ENCODE data around the gene NTM. TPM values are rescaled to one million over a fixed set of nuclear protein-coding genes. Genes with fewer than 3 reads are reported as not detected.

Gene NTM
- total and polyA plus RNA-seq, 2 of the 8 experiments (the other 6 are each of a cell fraction or from before 2014, with no cell fraction given): 13.4 to 20.0 TPM

DNA sequence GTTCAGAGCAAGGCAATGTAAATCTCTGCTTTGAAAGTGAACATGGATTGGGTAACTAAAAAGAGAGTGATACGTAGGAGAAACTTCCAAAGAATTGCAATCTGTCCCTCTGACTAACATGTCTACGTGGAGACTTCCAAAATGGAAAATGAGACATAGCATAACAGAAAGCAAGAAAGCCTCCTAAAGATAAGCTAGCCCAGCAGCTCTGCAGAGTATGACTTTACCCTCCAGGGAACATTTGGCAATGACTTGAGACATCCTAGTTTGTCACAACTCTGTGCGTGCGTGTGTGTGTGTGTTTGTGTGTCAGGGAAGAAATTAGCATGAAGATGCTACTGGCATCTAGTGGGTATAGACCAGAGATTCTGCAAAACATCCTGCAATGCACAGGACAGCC lies 817.4 kb downstream of the NTM start:
- H3K9ac ChIP-seq (replicated peaks in 1 of 4; ENCODE audit: extremely low read depth in 1 of 4, low read depth in 3 of 4, low read length in 3 of 4): no peak overlapping the region
- H3K27ac ChIP-seq (ENCODE audit: low read depth, low read length): no peak overlapping the region
- H3K56ac ChIP-seq (replicated peaks; ENCODE audit: insufficient read length, low read depth, low read length): no peak overlapping the region
- no peak overlapping the region for H3K4me2 ChIP-seq (ENCODE audit: insufficient read depth in 1 of 2, low read depth in 2 of 2, low read length in 2 of 2)
- POLR2A ChIA-PET (ENCODE audit: partially characterized antibody): no interaction called here
- no peaks in the 10 kb centered on the region for H3K79me1 ChIP-seq (ENCODE audit: low read depth, low read length)
- no peak overlapping the region for H2BK12ac ChIP-seq (ENCODE audit: low read depth, low read length)
- no peak overlapping the region for H2AK5ac ChIP-seq (ENCODE audit: low read depth, low read length)
- no peak overlapping the region for H4K91ac ChIP-seq (replicated peaks; ENCODE audit: insufficient read length, low read length)
- no peak overlapping the region for H2BK15ac ChIP-seq (ENCODE audit: low read length)
- H4K5ac ChIP-seq (ENCODE audit: insufficient read length, low read depth, low read length): no peak overlapping the region
- H3K9me3 ChIP-seq (ENCODE audit: insufficient read depth in 2 of 2, low read depth in 1 of 2, low read length in 1 of 2): no peaks in the 10 kb centered on the region
- H2AFZ ChIP-seq (ENCODE audit: low read length): no peak overlapping the region
- no peaks in the 10 kb centered on the region for H3K27me3 ChIP-seq (replicated peaks in 1 of 4; ENCODE audit: control insufficient read depth in 3 of 4, extremely low read depth in 1 of 4, insufficient read depth in 3 of 4, low read length in 3 of 4)
- no peak overlapping the region for H3K18ac ChIP-seq (ENCODE audit: extremely low read depth, low read length)
- WGBS, 2 experiments (ENCODE audit: extremely low coverage in 1 of 2, insufficient coverage in 1 of 2, insufficient read length in 1 of 2, insufficient replicate concordance in 2 of 2, low coverage in 1 of 2, low lambda C conversion rate in 2 of 2, missing lambda C conversion rate in 1 of 2): 86% methylated on average over 4 of the region's 4 CpGs; no CpG with 5 or more reads in 1 of the 2 experiments
- no peak for DNase-seq (ENCODE audit: low read depth in 1 of 2, low spot score in 2 of 2)
- no peak overlapping the region for H3K14ac ChIP-seq (ENCODE audit: insufficient read length)
- no peaks in the 10 kb centered on the region for H3K79me2 ChIP-seq (ENCODE audit: control insufficient read depth in 1 of 2, insufficient read depth in 2 of 2, low read length in 2 of 2)
- H4K20me1 ChIP-seq (replicated peaks in 1 of 2; ENCODE audit: control insufficient read depth in 1 of 2, insufficient read depth in 2 of 2, low read length in 2 of 2): no peaks in the 10 kb centered on the region
- FAIRE-seq: no peak
- no peak overlapping the region for H2BK120ac ChIP-seq (replicated peaks; ENCODE audit: low read depth, low read length)
- CTCF ChIA-PET (ENCODE audit: partially characterized antibody): interaction anchor here (0.9 to 5.8 kb wide), 20 partner anchors 9 to 215 kb away, joined by 3 to 41 read pairs (median 4); no protein-coding TSS in a partner anchor
- H2BK20ac ChIP-seq (ENCODE audit: low read length): no peak overlapping the region
- H3K23ac ChIP-seq (ENCODE audit: insufficient read length): no peak overlapping the region
- H3K23me2 ChIP-seq (ENCODE audit: low read depth, low read length): no peaks in the 10 kb centered on the region
- no peak overlapping the region for H3K4ac ChIP-seq (replicated peaks; ENCODE audit: insufficient read length, low read depth, low read length)
- no peaks in the 10 kb centered on the region for H3K36me3 ChIP-seq (ENCODE audit: control insufficient read depth in 2 of 4, insufficient read depth in 4 of 4, low read length in 3 of 4)
- H3K4me1 ChIP-seq (replicated peaks in 1 of 4; ENCODE audit: control insufficient read depth in 3 of 4, insufficient read depth in 4 of 4, low read length in 3 of 4): no peaks in the 10 kb centered on the region; a peak in 1 of 7 replicates
- no peak overlapping the region for H3K4me3 ChIP-seq (ENCODE audit: extremely low read depth in 1 of 4, insufficient read depth in 2 of 4, low read depth in 3 of 4, low read length in 4 of 4)
- H4K8ac ChIP-seq (ENCODE audit: extremely low read depth, insufficient read depth, low read length): no peak overlapping the region
- no peak overlapping the region for H2BK5ac ChIP-seq (ENCODE audit: low read depth, low read length)
- TF ChIP-seq HDAC6 (IDR thresholded peaks at IDR 0.05; ENCODE audit: low read depth, low read length): no peak
- TF ChIP-seq, protein P1, sequence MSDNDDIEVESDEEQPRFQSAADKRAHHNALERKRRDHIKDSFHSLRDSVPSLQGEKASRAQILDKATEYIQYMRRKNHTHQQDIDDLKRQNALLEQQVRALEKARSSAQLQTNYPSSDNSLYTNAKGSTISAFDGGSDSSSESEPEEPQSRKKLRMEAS (IDR thresholded peaks at IDR 0.05): no peak
- TF ChIP-seq CHD1 (IDR thresholded peaks at IDR 0.05; ENCODE audit: low read depth, low read length): no peak
